PC-9 (cell line): ENCODE data around the gene TGM2. TPM values are rescaled to one million over a fixed set of nuclear protein-coding genes. Genes with fewer than 3 reads are reported as not detected.

Experiments used
- BruUV-seq: library from RNA; stranded (reverse); fragments of 400-500 nt; replicated peaks from 2 replicates; lab custom pipeline; 2021; lab: Mats Ljungman, UMichigan
- CTCF ChIA-PET: fragments of 300-600 bp; sonication (Branson Sonifier 250); formaldehyde crosslinking; loops from one replicate; lab custom pipeline; 2022; ENCODE audit warnings: antibody characterized with exemption; lab: Charles Lee
- POLR2A ChIA-PET: fragments of 300-600 bp; sonication (Branson Sonifier 250); formaldehyde crosslinking; loops from one replicate; lab custom pipeline; 2022; ENCODE audit warnings: antibody characterized with exemption; ENCODE audit not compliant: unreplicated experiment; lab: Charles Lee
- DNase-seq, 2 experiments: peaks; one replicate each; pipeline versions ENCODE4 v3.0.0 to v3.0.0-alpha.2; 2015 to 2022; ENCODE audit warnings: mixed read lengths in 1 of 2
- H2AFZ ChIP-seq: fragments of 200-600 bp; sonication (generic); 2 replicates; pipeline ENCODE4 v1.8.1; 2017; ENCODE audit warnings: antibody characterized with exemption
- H3F3A ChIP-seq: fragments of 200-600 bp; sonication (generic); 2 replicates; pipeline ENCODE4 v1.8.1; 2017; ENCODE audit warnings: antibody characterized with exemption, mild to moderate bottlenecking, low read depth; ENCODE audit not compliant: insufficient read depth
- H3K27ac ChIP-seq: fragments of 200-600 bp; sonication (generic); 2 replicates; pipeline ENCODE4 v1.6.1; 2016; ENCODE audit warnings: mixed run types
- H3K27me3 ChIP-seq: fragments of 200-600 bp; sonication (generic); 2 replicates; pipeline ENCODE4 v1.6.1; 2016; ENCODE audit warnings: low read depth, mixed run types; ENCODE audit not compliant: insufficient read depth
- H3K36me3 ChIP-seq: fragments of 200-600 bp; sonication (generic); 2 replicates; pipeline ENCODE4 v1.6.1; 2016; ENCODE audit warnings: low read depth, mixed run types
- H3K4me1 ChIP-seq: fragments of 200-600 bp; sonication (generic); replicated peaks from 2 replicates; pipeline ENCODE4 v1.6.1; 2016; ENCODE audit warnings: mixed run types; ENCODE audit not compliant: insufficient read depth
- H3K4me2 ChIP-seq: fragments of 200-600 bp; sonication (generic); 2 replicates; pipeline ENCODE4 v1.6.1; 2017; ENCODE audit warnings: mixed run types
- H3K4me3 ChIP-seq: fragments of 200-600 bp; sonication (generic); 2 replicates; pipeline ENCODE4 v1.6.1; 2016; ENCODE audit warnings: mixed run types
- H3K79me2 ChIP-seq: fragments of 200-600 bp; sonication (generic); 2 replicates; pipeline ENCODE4 v1.6.1; 2017; ENCODE audit warnings: low read depth, mixed run types
- H3K9me2 ChIP-seq: fragments of 200-600 bp; sonication (generic); 2 replicates; pipeline ENCODE4 v1.8.1; 2017; ENCODE audit warnings: mild to moderate bottlenecking; ENCODE audit not compliant: insufficient read depth
- H3K9me3 ChIP-seq: fragments of 200-600 bp; sonication (generic); 2 replicates; pipeline ENCODE4 v1.8.1; 2016; ENCODE audit warnings: low read depth; ENCODE audit not compliant: insufficient read depth
- H4K20me1 ChIP-seq: fragments of 200-600 bp; sonication (generic); 2 replicates; pipeline ENCODE4 v1.8.1; 2017; ENCODE audit not compliant: insufficient read depth
- EZH2 ChIP-seq: fragments of 200-600 bp; sonication (generic); IDR thresholded peaks from 2 replicates; pipeline ENCODE4 v1.8.0; 2017; ENCODE audit warnings: antibody characterized with exemption, low read depth
- intact Hi-C: fragments of 100-400 bp; cut with micrococcal nuclease; formaldehyde crosslinking; loops from one replicate; pipeline ENCODE4 v1.10.0; 2022; ENCODE audit not compliant: unreplicated experiment
- total RNA-seq: library from RNA; stranded (reverse); gene quantifications from 2 replicates; pipeline ENCODE4 v1.2.3, GENCODE V29; 2021
- TF ChIP-seq, protein P1 (sequence below): fragments of 200-600 bp; sonication (generic); conservative IDR thresholded peaks from 2 replicates; pipeline ENCODE4 v1.6.1; 2017; ENCODE audit warnings: mixed run types, antibody characterized with exemption, mild to moderate bottlenecking, moderate library complexity

TGM2 gene
- total RNA-seq, 1 experiment from 2014 or later: 333 TPM

GRCh38 chr20:38164624-38165088, 414 bp downstream of the TGM2 start:
- Histone ChIP-seq H2AFZ (no peak overlapping the region), H4K20me1 (peaks cover 41% of the 10 kb centered on the region), H3K4me1 (peaks cover 65% of the 10 kb centered on the region), H3F3A (peaks cover 69% of the 10 kb centered on the region), H3K36me3 (peaks cover 46% of the 10 kb centered on the region), H3K27ac (peak overlapping the region; percentile 52), H3K27me3 (no peaks in the 10 kb centered on the region), H3K4me2 (peak overlapping the region; percentile 98), H3K9me2 (no peaks in the 10 kb centered on the region), H3K79me2 (peaks cover 59% of the 10 kb centered on the region), H3K9me3 (no peaks in the 10 kb centered on the region), H3K4me3 (peak overlapping the region; percentile 98)
- ChIA-PET POLR2A (interaction anchor here (0.6 to 0.7 kb wide), 3 partner anchors 52 to 452 kb away, joined by 3 read pairs; no protein-coding TSS in a partner anchor), CTCF (interaction anchor here (1.6 to 2.5 kb wide), 2 partner anchors 55 to 91 kb away, joined by 6 to 14 read pairs; no protein-coding TSS in a partner anchor)
- BruUV-seq: TSS peak; percentile 60
- TF ChIP-seq, protein P1, sequence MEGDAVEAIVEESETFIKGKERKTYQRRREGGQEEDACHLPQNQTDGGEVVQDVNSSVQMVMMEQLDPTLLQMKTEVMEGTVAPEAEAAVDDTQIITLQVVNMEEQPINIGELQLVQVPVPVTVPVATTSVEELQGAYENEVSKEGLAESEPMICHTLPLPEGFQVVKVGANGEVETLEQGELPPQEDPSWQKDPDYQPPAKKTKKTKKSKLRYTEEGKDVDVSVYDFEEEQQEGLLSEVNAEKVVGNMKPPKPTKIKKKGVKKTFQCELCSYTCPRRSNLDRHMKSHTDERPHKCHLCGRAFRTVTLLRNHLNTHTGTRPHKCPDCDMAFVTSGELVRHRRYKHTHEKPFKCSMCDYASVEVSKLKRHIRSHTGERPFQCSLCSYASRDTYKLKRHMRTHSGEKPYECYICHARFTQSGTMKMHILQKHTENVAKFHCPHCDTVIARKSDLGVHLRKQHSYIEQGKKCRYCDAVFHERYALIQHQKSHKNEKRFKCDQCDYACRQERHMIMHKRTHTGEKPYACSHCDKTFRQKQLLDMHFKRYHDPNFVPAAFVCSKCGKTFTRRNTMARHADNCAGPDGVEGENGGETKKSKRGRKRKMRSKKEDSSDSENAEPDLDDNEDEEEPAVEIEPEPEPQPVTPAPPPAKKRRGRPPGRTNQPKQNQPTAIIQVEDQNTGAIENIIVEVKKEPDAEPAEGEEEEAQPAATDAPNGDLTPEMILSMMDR: no peak
- no peak for TF ChIP-seq EZH2
- intact Hi-C loops: loop anchor here (1.0 to 10.0 kb wide), 9 partner anchors 30 to 600 kb away; partner anchors contain the start of gene VSTM2L
- DNase-seq: no peak

- no peaks in the 10 kb centered on the region for H3K9me2 ChIP-seq
- POLR2A ChIA-PET: interaction anchor here (0.7 kb wide), 1 partner anchor 52 kb away, joined by 3 read pairs; no protein-coding TSS in a partner anchor
- peak overlapping the region; percentile 98 for H3K4me2 ChIP-seq
- no peak for DNase-seq
- BruUV-seq: no TSS peak
- H3K4me3 ChIP-seq: peak overlapping the region; percentile 98
- H3K27ac ChIP-seq: peak overlapping the region; percentile 52
- peaks cover 67% of the 10 kb centered on the region for H3F3A ChIP-seq
- no peaks in the 10 kb centered on the region for H3K9me3 ChIP-seq
- H2AFZ ChIP-seq: no peak overlapping the region
- H3K27me3 ChIP-seq: no peaks in the 10 kb centered on the region
- peaks cover 43% of the 10 kb centered on the region for H4K20me1 ChIP-seq
- peaks cover 64% of the 10 kb centered on the region for H3K79me2 ChIP-seq
- TF ChIP-seq, protein P1: no peak
- no peak for TF ChIP-seq EZH2
- peaks cover 59% of the 10 kb centered on the region for H3K4me1 ChIP-seq
- intact Hi-C loops: loop anchor here (2.0 to 10.0 kb wide), 3 partner anchors 57 to 599 kb away; partner anchors contain the start of gene VSTM2L
- CTCF ChIA-PET: interaction anchor here (1.6 to 2.5 kb wide), 2 partner anchors 56 to 91 kb away, joined by 6 to 14 read pairs; no protein-coding TSS in a partner anchor
- peaks cover 50% of the 10 kb centered on the region for H3K36me3 ChIP-seq
These were observed 1.0 kb downstream of the TGM2 start for GRCh38 chr20:38164069-38164468.

- H3K36me3 ChIP-seq: peaks cover 56% of the 10 kb centered on the region
- no peak overlapping the region for H2AFZ ChIP-seq
- H3F3A ChIP-seq: peaks cover 64% of the 10 kb centered on the region
- CTCF ChIA-PET: interaction anchor here (0.6 to 2.5 kb wide), 3 partner anchors 57 to 599 kb away, joined by 5 to 19 read pairs (median 14); no protein-coding TSS in a partner anchor
- H3K4me3 ChIP-seq: peak overlapping the region; percentile 98
- peaks cover 72% of the 10 kb centered on the region for H3K79me2 ChIP-seq
- intact Hi-C loops: loop anchor here (10.0 kb wide), 2 partner anchors 258 to 598 kb away; partner anchors contain the start of gene VSTM2L
- H3K4me2 ChIP-seq: peak overlapping the region; percentile 98
- H3K4me1 ChIP-seq: peaks cover 51% of the 10 kb centered on the region
- no TSS peak for BruUV-seq
- H3K9me3 ChIP-seq: no peaks in the 10 kb centered on the region
- no peak for DNase-seq
- peaks cover 44% of the 10 kb centered on the region for H4K20me1 ChIP-seq
- TF ChIP-seq, protein P1: no peak; the same call in 1 of the 2 replicates
- no peaks in the 10 kb centered on the region for H3K9me2 ChIP-seq
- no peaks in the 10 kb centered on the region for H3K27me3 ChIP-seq
- POLR2A ChIA-PET: no interaction called here
- peak overlapping the region; percentile 52 for H3K27ac ChIP-seq
These were observed 1.9 kb downstream of the TGM2 start for GRCh38 chr20:38162878-38163875.
